ENCODE results near the gene RGS6.

The RGS6 gene

GRCh38 chr14:72535485-72535884 is 603.3 kb downstream of the RGS6 start:
- no peak for DNase-seq

- DNase-seq, result no peak
Measured at GRCh38 chr14:72538387-72538786, 606.2 kb downstream of the RGS6 start.

DNA sequence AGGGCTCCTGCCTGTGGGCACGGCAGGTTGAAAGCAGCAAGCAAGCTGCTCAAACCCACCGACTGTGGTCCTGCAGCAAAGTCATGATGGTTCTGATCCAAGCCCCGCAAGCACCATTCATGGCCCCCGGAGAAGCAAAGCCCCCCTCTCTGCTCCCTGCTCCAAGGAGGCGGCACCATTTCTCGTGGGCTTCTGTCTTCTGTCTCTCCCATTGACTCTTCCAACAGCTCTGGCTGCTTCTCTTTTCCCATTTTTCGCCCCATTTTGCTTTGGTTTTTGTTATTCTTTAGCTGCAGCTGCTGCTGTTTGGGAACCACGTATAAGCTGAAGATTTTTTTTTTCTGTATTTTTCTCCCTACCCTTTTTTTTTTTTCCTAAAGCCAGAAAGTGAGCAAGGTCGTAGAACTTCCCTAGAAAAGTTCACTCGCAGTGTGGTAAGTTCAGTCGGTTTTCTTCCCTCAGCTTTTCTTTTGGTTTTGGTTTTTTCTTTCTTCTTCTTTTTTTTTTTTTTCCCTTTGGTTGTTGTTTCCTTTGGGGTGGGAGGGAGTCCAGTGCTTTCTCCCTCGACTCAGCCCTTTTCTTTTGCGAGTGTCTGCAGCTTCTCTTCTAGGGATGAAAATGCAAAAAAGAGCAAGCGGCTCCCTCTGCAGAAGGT is 607.6 kb downstream of the RGS6 start:
- no peak for DNase-seq

DNA sequence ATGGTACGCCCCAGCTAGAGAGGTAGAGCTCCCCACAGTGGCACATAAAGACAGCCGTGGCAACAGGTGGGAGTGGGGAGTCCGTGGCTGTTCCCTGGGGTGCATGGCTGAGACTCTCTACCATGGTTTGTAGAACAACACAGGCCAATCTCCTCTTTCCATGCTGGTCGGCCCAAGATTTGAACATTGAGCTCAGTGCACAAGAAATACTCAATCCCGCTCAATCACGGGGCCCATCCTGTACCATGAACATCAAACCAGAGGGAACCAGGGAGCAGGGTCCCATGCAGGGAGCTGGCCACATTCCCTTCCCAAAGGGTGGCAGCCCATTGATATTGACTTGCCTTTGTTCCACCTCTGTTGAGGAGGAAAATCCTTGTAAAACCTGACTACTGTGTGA is 608.6 kb downstream of the RGS6 start:
- DNase-seq, result no peak

- no peak for DNase-seq
Measured at GRCh38 chr14:72541546-72541945, 609.3 kb downstream of the RGS6 start.

- no peak for DNase-seq
Measured at GRCh38 chr14:72543341-72543740, 611.1 kb downstream of the RGS6 start.

DNA sequence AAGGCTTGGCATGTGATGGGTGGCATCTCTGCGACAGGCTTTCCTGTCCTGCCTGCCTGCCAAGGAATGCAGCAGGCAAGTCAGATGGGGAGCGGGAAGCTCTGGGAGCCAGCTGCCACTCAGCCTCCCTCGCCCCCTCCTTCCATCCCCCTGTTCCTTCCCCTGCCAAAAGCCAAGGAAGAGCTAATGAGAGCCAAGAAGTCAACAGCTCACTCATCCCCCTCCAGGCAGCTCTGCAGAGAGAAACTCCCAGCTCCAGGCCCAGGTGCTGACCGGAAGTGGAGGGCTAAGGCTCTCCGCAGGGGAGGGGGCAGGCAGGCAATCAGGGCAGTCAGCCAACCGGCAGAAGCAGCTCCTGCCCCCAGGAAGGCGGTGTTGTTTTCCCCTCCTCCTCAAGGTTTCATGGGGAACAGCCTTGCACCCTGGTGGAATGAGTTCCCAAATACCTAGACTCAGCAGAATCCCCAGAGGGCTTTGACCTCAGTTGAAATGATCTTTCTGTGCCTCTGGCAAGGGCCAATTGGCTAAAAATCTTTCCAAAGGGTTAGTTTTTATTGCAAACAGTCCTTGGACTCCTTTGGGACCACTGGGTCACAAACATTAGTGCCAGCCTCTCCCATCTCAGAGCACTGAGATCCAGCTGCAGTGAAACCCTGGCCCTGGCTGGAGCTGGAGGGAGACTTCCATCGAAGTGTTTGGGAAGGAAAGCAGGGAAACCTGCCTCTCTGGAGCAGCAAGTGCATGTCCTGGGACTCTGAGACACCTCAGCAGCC is 612.6 kb downstream of the RGS6 start:
- DNase-seq, result no peak

DNA sequence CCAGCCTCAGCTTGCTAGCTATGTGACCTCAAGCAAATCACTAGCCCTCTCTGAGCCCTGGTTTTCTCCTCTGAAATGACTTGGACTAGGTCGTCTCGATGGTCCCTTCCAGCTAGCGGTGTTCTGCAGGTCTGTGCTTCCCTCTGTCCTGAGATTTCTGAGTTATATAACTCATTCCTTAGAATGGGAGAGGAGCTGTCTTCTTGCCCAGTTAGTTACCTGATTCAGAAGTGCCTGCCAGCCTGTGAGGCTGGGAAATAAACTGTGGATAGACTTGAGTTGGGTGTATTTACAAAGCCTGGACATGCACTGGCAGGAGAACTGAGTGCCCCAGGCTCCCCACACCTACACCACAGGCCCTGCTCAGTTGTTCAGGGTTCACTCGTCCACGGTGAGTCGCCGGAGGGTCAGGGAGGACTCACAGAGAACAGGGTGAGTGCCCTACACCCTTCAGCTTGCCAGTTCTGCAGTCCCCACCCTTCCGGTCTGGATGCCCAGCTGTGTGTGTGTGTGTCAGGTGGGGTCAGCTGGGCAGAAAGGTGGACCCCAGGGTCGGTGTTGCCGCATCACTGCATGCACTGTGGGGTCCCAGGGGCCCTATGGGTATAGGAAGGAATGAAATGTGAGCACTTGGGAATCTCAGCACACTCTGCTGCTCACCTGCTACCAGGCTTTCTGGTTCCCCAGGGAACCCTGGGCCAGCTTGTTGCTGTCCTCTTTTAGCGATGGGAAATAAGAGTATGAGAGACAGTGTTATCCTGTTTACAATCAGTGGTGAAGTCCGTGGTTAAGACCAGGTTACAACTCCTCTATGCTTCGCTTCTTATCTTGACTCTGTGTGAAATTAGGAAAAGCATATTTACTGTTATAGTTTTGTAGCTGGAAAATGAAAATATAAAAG is 613.4 kb downstream of the RGS6 start:
- no peak for DNase-seq

DNA sequence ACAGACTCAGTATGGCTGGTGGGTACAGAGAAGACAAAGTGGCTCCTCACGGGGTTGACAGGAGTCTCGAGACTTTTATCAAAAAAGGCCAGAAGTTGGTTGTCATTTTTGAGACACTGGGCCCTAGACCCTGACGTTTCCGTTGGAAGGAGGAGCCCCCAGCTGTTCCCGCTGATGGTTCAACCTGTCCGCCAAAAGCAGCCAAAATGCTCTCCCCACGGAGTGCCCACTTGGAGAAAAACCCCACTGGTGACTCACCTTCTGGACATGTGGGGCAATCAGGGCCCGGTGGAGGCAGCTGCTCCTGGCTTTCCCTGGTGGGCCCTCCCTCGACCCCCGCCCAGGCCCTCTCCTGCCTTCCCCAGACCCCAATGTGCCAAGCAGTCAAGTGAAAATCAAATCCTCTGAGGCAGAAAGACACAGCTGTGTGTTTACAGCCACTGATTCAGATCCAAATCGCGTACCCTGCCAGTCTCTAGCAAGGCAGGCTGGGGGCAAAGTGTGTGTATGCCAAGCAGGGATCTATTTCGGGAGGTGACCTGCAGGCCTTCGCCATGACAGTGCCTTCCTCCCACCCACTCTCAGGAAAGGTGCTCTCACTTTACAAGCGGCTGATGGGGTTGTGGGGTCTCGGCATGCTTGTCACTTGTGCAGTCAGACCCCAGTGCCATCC is 614.3 kb downstream of the RGS6 start:
- DNase-seq, result no peak

DNA sequence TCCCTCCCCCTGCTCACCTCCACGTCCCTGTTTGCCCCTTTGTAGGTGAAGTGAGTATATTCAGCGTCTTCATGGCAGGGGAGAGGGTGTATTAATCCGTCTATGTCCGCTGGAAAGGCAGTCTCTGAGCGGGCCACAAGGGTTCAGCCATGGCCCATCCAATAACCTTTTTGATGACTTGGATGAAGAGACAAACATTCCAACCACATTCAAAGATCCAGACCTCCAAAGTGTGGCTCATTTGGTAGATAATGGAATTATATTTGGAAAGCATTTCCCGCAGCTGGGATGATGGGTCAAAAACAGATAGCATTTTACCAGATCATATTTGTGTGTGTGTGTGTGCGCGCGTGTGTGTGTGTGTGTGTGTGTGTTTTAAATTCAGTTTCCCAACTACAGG is 615.8 kb downstream of the RGS6 start:
- DNase-seq, result no peak

GRCh38 chr14:72549026-72549425 is 616.8 kb downstream of the RGS6 start:
- DNase-seq, result no peak

DNA sequence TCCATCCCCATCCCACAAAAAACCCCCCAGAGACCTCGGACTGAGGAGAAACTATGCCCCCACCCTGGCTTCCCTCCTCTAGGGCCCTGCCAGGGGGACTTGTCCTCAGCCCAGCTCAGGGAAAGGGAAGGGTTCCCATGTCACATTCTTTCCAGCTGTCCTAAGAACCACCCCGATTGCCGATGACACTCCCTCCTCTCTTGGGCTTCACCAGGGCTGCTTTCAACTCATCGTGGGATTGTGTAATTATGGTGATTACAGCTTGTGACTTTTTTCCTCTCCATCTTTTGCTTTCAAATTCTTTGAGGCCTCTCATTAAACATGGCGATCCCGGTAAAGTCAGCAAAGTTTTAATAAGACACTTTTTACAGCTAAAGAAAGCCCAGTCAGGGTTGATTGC is 617.6 kb downstream of the RGS6 start:
- DNase-seq, result no peak

- no peak for DNase-seq
Measured at GRCh38 chr14:72550513-72550912, 618.3 kb downstream of the RGS6 start.

DNA sequence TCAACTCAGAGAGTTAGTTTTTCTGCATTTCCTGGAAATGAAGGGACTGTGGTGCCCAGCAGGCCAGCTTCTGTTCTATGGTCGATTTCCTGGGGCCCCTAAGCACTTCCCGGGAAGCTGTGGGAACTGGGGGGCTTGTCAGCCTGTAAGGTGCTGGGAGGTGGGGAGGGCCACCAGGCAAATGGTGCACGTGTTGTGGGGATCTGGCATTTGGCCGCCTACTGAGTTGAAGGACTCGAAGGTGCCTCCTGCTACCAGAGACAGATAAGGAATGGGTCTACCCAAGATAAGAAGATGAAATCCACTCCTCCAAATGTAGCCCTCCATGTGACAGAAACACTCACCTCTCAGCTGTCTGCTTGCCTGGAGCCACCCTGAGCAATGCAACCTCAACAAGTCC is 620.0 kb downstream of the RGS6 start:
- no peak for DNase-seq

DNA sequence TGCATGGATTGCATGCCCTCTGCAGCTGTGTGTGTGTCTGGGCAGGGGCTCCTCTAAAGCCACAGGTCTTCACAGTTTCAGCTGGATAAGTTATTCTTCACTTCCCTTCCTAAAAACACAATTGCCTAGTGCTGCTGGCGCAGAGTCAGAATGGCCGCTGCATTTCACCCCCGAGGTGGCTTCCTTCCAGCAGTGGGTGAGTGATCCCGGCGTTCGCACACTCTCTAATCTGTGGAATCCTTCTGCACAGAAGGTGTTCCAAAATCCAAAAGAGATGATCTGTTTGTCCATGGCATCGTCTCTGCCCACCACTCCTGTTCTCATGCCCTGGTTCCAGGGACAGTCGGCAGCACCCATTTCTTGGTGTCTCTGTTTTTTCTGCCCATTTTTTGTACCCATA is 620.9 kb downstream of the RGS6 start:
- DNase-seq, result no peak

GRCh38 chr14:72553656-72554055 is 621.4 kb downstream of the RGS6 start:
- no peak for DNase-seq

- no peak for DNase-seq
Measured at GRCh38 chr14:72554401-72554800, 622.2 kb downstream of the RGS6 start.

GRCh38 chr14:72554994-72555608 is 622.9 kb downstream of the RGS6 start:
- DNase-seq, result no peak

DNA sequence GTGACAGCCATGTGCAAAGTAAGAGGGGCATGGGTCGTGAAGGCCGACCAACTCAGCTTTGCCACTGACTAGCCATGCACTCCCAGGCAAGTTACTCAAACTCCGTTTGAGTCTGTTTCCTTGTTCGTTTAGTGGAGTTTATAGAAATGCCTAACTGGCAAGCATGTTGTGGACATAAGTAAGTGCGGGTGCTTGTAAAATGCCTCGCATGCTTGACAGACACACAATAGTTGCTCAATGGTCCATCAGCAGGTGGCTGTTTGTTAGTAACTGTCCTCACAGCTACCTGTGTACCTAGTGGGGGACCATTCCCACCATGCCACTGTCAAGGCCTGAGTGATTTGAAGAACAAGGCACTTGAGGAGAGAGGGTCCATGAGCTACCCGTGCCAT is 623.4 kb downstream of the RGS6 start:
- no peak for DNase-seq

DNA sequence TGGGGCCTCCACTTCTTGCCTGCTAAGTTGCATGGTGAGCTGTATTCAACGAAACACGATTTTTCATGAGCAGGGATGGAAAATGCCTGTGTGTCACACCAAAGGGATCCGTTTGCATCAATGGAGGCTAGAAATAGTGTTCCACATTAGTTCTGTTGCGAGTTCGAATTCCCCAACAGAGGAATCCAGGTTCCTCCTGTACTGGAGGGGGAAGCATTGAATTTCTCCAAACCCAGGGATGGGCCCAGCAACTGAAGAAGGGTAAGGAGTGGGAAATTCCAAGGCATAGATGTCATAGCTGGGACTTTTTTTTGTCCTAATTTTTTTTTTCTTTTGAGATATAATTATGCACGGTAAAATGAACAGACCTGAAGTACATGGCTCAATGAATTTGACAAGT is 625.4 kb downstream of the RGS6 start:
- DNase-seq, result no peak

- DNase-seq, result no peak
Measured at GRCh38 chr14:72558721-72559120, 626.5 kb downstream of the RGS6 start.

- no peak for DNase-seq
Measured at GRCh38 chr14:72559202-72559601, 627.0 kb downstream of the RGS6 start.

Measured in CD4-positive, alpha-beta T cell treated with Interleukin-6 for 4 hours (primary cell).